PFSK-1 (cell line): ENCODE results near the gene MIPEP.

Experiments
- FOXP2 ChIP-seq: optimal IDR thresholded peaks from 2 replicates; pipeline ENCODE3; 2011; ENCODE audit warnings: borderline replicate concordance, control low read depth, inconsistent platforms; ENCODE audit not compliant: insufficient read depth; ENCODE audit errors: extremely low read length, extremely low read depth
- POLR2AphosphoS5 ChIP-seq: IDR thresholded peaks from 2 replicates; pipeline ENCODE4 v1.6.1; 2012; ENCODE audit warnings: low read depth, mild to moderate bottlenecking, control low read depth, low read length, moderate library complexity
- REST ChIP-seq, 2 experiments: IDR thresholded peaks; 2 replicates each; pipeline versions ENCODE4 v1.6.1 to v1.8.0; 2011 to 2012; ENCODE audit warnings: low read depth in 2 of 2, low read length in 2 of 2, control low read depth in 1 of 2, inconsistent platforms in 1 of 2, mild to moderate bottlenecking in 1 of 2, moderate library complexity in 1 of 2; ENCODE audit not compliant: insufficient read depth in 1 of 2
- SIN3A ChIP-seq: IDR thresholded peaks from 2 replicates; pipeline ENCODE4 v1.6.1; 2012; ENCODE audit warnings: mild to moderate bottlenecking, low read length, moderate library complexity, borderline replicate concordance; ENCODE audit not compliant: insufficient read depth
- TAF1 ChIP-seq: IDR thresholded peaks from 2 replicates; pipeline ENCODE4 v1.6.1; 2012; ENCODE audit warnings: low read length, control low read depth, borderline replicate concordance; ENCODE audit not compliant: insufficient read depth

Gene MIPEP

GRCh38 chr13:23770428-23770827, 118.8 kb downstream of the MIPEP start:
- TF ChIP-seq FOXP2 (no peak), TAF1 (no peak), SIN3A (no peak), POLR2AphosphoS5 (no peak), REST (IDR thresholded peaks at IDR 0.05; ENCODE audit: insufficient read depth in 1 of 2, low read depth in 2 of 2, low read length in 2 of 2) (no peak)

GRCh38 chr13:23769401-23769800, 119.8 kb downstream of the MIPEP start:
- TF ChIP-seq REST (IDR thresholded peaks at IDR 0.05; ENCODE audit: insufficient read depth in 1 of 2, low read depth in 2 of 2, low read length in 2 of 2): no peak
- TF ChIP-seq TAF1: no peak
- TF ChIP-seq FOXP2: no peak
- TF ChIP-seq SIN3A: no peak
- no peak for TF ChIP-seq POLR2AphosphoS5

GRCh38 chr13:23767838-23768237, 121.4 kb downstream of the MIPEP start:
- no peak for TF ChIP-seq TAF1
- TF ChIP-seq POLR2AphosphoS5: no peak
- TF ChIP-seq FOXP2: no peak
- no peak for TF ChIP-seq SIN3A
- TF ChIP-seq REST (IDR thresholded peaks at IDR 0.05; ENCODE audit: insufficient read depth in 1 of 2, low read depth in 2 of 2, low read length in 2 of 2): no peak

GRCh38 chr13:23766939-23767338, 122.3 kb downstream of the MIPEP start:
- no peak for TF ChIP-seq FOXP2
- no peak for TF ChIP-seq SIN3A
- TF ChIP-seq TAF1: no peak
- no peak for TF ChIP-seq REST (IDR thresholded peaks at IDR 0.05; ENCODE audit: insufficient read depth in 1 of 2, low read depth in 2 of 2, low read length in 2 of 2)
- no peak for TF ChIP-seq POLR2AphosphoS5

- TF ChIP-seq SIN3A (no peak), FOXP2 (no peak), TAF1 (no peak), REST (IDR thresholded peaks at IDR 0.05; ENCODE audit: insufficient read depth in 1 of 2, low read depth in 2 of 2, low read length in 2 of 2) (no peak), POLR2AphosphoS5 (no peak)
Observed at GRCh38 chr13:23766283-23766682, 122.9 kb downstream of the MIPEP start.
